ENCODE results near the gene RARG.

- no peak for TF ChIP-seq CTCF (tag by site-specific recombination; IDR thresholded peaks at IDR 0.05)
- no peak for TF ChIP-seq ZNF274 (IDR thresholded peaks at IDR 0.05; ENCODE audit: low read length)
- no peak for TF ChIP-seq ZNF274 (tag by site-specific recombination; IDR thresholded peaks at IDR 0.05; ENCODE audit: borderline replicate concordance)
- TF ChIP-seq PRDM10 (tag by site-specific recombination; IDR thresholded peaks at IDR 0.05): no peak
- TF ChIP-seq ZSCAN16 (tag by site-specific recombination; IDR thresholded peaks at IDR 0.05): no peak
These were observed 26.8 kb upstream of the RARG start for GRCh38 chr12:53258541-53259539.

All from HEK293 (cell line).